Right lobe of liver (tissue), 6 donors: ENCODE data around the gene ITGA2B. TPM values are rescaled to one million over a fixed set of nuclear protein-coding genes. Genes with fewer than 3 reads are reported as not detected.

Experiments used
- ATAC-seq, 4 donors: fragments of 200-7000 bp; cut with Tn5 transposase; one replicate each; pipeline ENCODE4 v1.9.1; 2020; ENCODE audit warnings: mild to moderate bottlenecking in 4 of 4, moderate library complexity in 4 of 4
- DNase-seq, 3 donors: peaks; one replicate each; pipeline ENCODE4 v3.0.0-alpha.2; 2020
- H3K27ac ChIP-seq, 3 donors: fragments of 200-600 bp; one replicate each; pipeline ENCODE4 v1.8.0; 2022
- H3K27me3 ChIP-seq, 2 donors: fragments of 200-600 bp; one replicate each; pipeline ENCODE4 v1.8.0; 2022
- H3K36me3 ChIP-seq, 4 donors: fragments of 200-600 bp; sonication (generic) in 1 of 4; one replicate each; pipeline versions ENCODE4 v1.5.1 to v1.8.0; 2017 to 2022; ENCODE audit warnings: control low read depth in 1 of 4
- H3K4me1 ChIP-seq, 4 donors: fragments of 200-600 bp; sonication (generic) in 1 of 4; one replicate each; pipeline versions ENCODE4 v1.5.1 to v1.8.0; 2017 to 2022; ENCODE audit warnings: control low read depth in 1 of 4
- H3K4me3 ChIP-seq, 3 donors: fragments of 200-600 bp; one replicate each; pipeline ENCODE4 v1.8.0; 2022
- H3K9me3 ChIP-seq, 4 donors: fragments of 200-600 bp; sonication (generic) in 1 of 4; one replicate each; pipeline versions ENCODE4 v1.5.1 to v1.8.0; 2017 to 2022; ENCODE audit warnings: control low read depth in 1 of 4
- CTCF ChIP-seq, 4 donors: fragments of 200-600 bp in 3 of 4; fragments of 450-650 bp in 1 of 4; IDR thresholded peaks; one replicate each; pipeline versions ENCODE4 v1.5.1 to v1.8.0; 2016 to 2022; ENCODE audit warnings: antibody characterized with exemption in 4 of 4, mild to moderate bottlenecking in 2 of 4
- POLR2A ChIP-seq: fragments of 450-650 bp; IDR thresholded peaks from one replicate; pipeline ENCODE4 v1.6.1; 2017; ENCODE audit warnings: antibody characterized with exemption, mild to moderate bottlenecking
- WGBS: methylation state at CpG from one replicate; pipeline ENCODE4 v1.1.6; 2018; ENCODE audit warnings: low coverage, low lambda C conversion rate; ENCODE audit not compliant: insufficient coverage; ENCODE audit errors: missing lambda C conversion rate; 5-methylcytosine and 5-hydroxymethylcytosine counted together
- intact Hi-C, 2 donors: fragments of 100-400 bp; cut with DNase I; formaldehyde crosslinking; loops; one replicate each; pipeline versions ENCODE4 v1.11.2 to v1.14.1; 2022
- long read RNA-seq: library from polyadenylated mRNA; unstranded; transcript quantifications from one replicate; pipeline ENCODE4 v2.0.0, GENCODE V29; 2019
- total RNA-seq, 6 experiments: library from RNA; depleted of rRNA in 2 of 6; stranded (reverse); fragments of >200 nt in 2 of 6; fragmentation: NEBNext Ultra II Directional in 3 of 6; extraction: Animal tissue kit (Norgen Biotek cat#: 25700) in 3 of 6; gene quantifications; one replicate each; pipeline versions ENCODE4 v1.1.0 to v1.2.4, GENCODE V29; 2016 to 2023
- donor health status: DM: no; HTN: yes; CAD: no.
- donor health status: DM: no; HTN: no; CAD: no.
- donor health status: DM: no; HTN: no; CAD: no.
- donor health status: DM: no; HTN: yes; CAD: no.
- donor health status: DM: no; HTN: yes; CAD: no.

The ITGA2B gene
- total RNA-seq, result 1 to 10 TPM in 2 of 6 experiments, under 1 TPM in 3, not detected in 1; 0.37 to 1.5 (median 0.49) TPM
- long read RNA-seq, result 0 reads

GRCh38 chr17:44389281-44389680 lies at the start of gene ITGA2B:
Gene ITGA2B, minus strand, starts transcription at chr17:44389649. Its CDS starts 176 bp downstream, at chr17:44389473.
- no peaks in the 10 kb centered on the region for H3K9me3 ChIP-seq
- no peak within 1 kb of the TSS for H3K4me3 ChIP-seq
- peaks cover 0 to 7% (median 0%) of the 10 kb centered on the region in 4 donors for H3K4me1 ChIP-seq
- TF ChIP-seq POLR2A (no peak), CTCF (IDR thresholded peaks at IDR 0.05) (no peak)
- peaks cover 0 to 6% of the 10 kb centered on the region in 2 donors for H3K27me3 ChIP-seq
- DNase-seq (no peak), ATAC-seq (no peak)
- WGBS, result no CpG with 5 or more reads among the region's 1 CpG
- H3K36me3 ChIP-seq, result no peaks in the 10 kb centered on the region
- intact Hi-C loops, result no loop called here
- no peak within 1 kb of the TSS for H3K27ac ChIP-seq

DNA sequence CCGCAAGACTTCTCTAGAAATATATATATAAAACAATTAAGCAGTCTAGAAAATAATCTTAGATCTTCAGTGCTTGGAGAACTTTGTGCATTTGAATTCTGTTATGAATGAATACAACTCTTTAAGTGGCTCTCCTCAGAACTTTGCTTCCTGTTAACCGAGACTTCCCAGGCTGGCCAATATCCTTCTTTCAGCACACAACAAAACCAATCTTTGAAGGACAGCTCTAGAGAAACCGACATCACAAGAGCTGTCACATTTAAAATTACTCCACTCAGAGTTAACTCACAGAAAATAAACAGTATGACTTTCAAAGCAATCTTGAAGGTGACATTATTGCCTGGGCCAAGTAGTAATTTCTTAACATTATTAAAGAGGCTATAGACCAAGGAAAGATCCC lies 49.7 kb upstream of the ITGA2B start:
- Histone ChIP-seq H3K27ac (no peak overlapping the region), H3K9me3 (no peaks in the 10 kb centered on the region), H3K4me3 (no peak overlapping the region), H3K27me3 (no peaks in the 10 kb centered on the region), H3K4me1 (no peaks in the 10 kb centered on the region), H3K36me3 (peaks cover 0 to 10% (median 6%) of the 10 kb centered on the region in 4 donors)
- WGBS, result 66% methylated on average over 3 of the region's 3 CpGs
- DNase-seq, result no peak
- TF ChIP-seq CTCF (IDR thresholded peaks at IDR 0.05), result no peak
- TF ChIP-seq POLR2A, result no peak
- intact Hi-C loops, result no loop called here
- no peak for ATAC-seq

- Histone ChIP-seq H3K27me3 (no peaks in the 10 kb centered on the region), H3K9me3 (no peaks in the 10 kb centered on the region), H3K4me1 (no peaks in the 10 kb centered on the region), H3K4me3 (no peak overlapping the region), H3K36me3 (peaks cover 0 to 15% (median 9%) of the 10 kb centered on the region in 4 donors), H3K27ac (no peak overlapping the region)
- TF ChIP-seq CTCF (IDR thresholded peaks at IDR 0.05) (no peak), POLR2A (no peak)
- no peak for DNase-seq
- intact Hi-C loops, result no loop called here
- WGBS, result 67% methylated on average over 2 of the region's 2 CpGs
- ATAC-seq, result peak; percentile 21 to 61 (median 46)
These were observed 49.2 kb upstream of the ITGA2B start for GRCh38 chr17:44438636-44439035.

- Histone ChIP-seq H3K4me1 (no peaks in the 10 kb centered on the region), H3K4me3 (no peak overlapping the region), H3K9me3 (no peaks in the 10 kb centered on the region), H3K27me3 (no peaks in the 10 kb centered on the region), H3K27ac (no peak overlapping the region), H3K36me3 (peaks cover 0 to 33% (median 11%) of the 10 kb centered on the region in 4 donors)
- 85% methylated on average over 2 of the region's 2 CpGs for WGBS
- no peak for ATAC-seq
- intact Hi-C loops, result no loop called here
- no peak for DNase-seq
- TF ChIP-seq POLR2A, result no peak
- TF ChIP-seq CTCF (IDR thresholded peaks at IDR 0.05), result no peak
These were observed 46.9 kb upstream of the ITGA2B start for GRCh38 chr17:44436336-44436735.
